IMR-90 (cell line): ENCODE data around the gene RNF225. TPM values are rescaled to one million over a fixed set of nuclear protein-coding genes. Genes with fewer than 3 reads are reported as not detected.

Experiments
- ATAC-seq: fragments of 200-7000 bp; cut with Tn5 transposase; 2 replicates; pipeline ENCODE4 v1.9.1; 2020; ENCODE audit warnings: low read depth, mild to moderate bottlenecking, moderate library complexity
- BruUV-seq: library from RNA; stranded (reverse); fragments of 400-500 nt; replicated peaks from 2 replicates; lab custom pipeline; 2021; lab: Mats Ljungman, UMichigan
- CTCF ChIA-PET: fragments of 300-600 bp; formaldehyde crosslinking; extraction: SDS; loops from one replicate; lab custom pipeline; 2021; ENCODE audit warnings: antibody characterized with exemption; lab: Yijun Ruan, JAX
- POLR2A ChIA-PET: fragments of 300-600 bp; sonication (Branson Sonifier 250); formaldehyde crosslinking; loops from one replicate; lab custom pipeline; 2022; ENCODE audit warnings: antibody characterized with exemption; ENCODE audit not compliant: unreplicated experiment; lab: Charles Lee
- DNase-seq: peaks from one replicate; pipeline ENCODE4 v3.0.0; 2013
- H2AFZ ChIP-seq: replicated peaks from 2 replicates; pipeline ENCODE3; 2013; ENCODE audit warnings: low read length, mild to moderate bottlenecking; ENCODE audit not compliant: poor library complexity
- H2AK5ac ChIP-seq: 2 replicates; pipeline ENCODE4 v1.6.1; 2013; ENCODE audit warnings: low read depth, low read length, inconsistent platforms
- H2AK9ac ChIP-seq: replicated peaks from 2 replicates; pipeline ENCODE3; 2013; ENCODE audit warnings: mild to moderate bottlenecking, low read depth, low read length, moderate library complexity; ENCODE audit not compliant: poor library complexity
- H2BK120ac ChIP-seq: 2 replicates; pipeline ENCODE4 v1.6.1; 2013; ENCODE audit warnings: low read depth, low read length, inconsistent platforms
- H2BK15ac ChIP-seq: 3 replicates; pipeline ENCODE4 v1.6.1; 2013; ENCODE audit warnings: low read depth, low read length, inconsistent platforms
- H2BK20ac ChIP-seq: 2 replicates; pipeline ENCODE4 v1.6.1; 2013; ENCODE audit warnings: low read depth, mild to moderate bottlenecking, inconsistent platforms, low read length, moderate library complexity
- H2BK5ac ChIP-seq: 2 replicates; pipeline ENCODE4 v1.6.1; 2013; ENCODE audit warnings: mild to moderate bottlenecking, low read depth, low read length, inconsistent platforms; ENCODE audit not compliant: poor library complexity, severe bottlenecking
- H3K14ac ChIP-seq: replicated peaks from 2 replicates; pipeline ENCODE4 v1.6.1; 2013; ENCODE audit warnings: low read depth, low read length, inconsistent platforms
- H3K18ac ChIP-seq: 2 replicates; pipeline ENCODE4 v1.6.1; 2013; ENCODE audit warnings: low read depth, low read length, control low read depth
- H3K23ac ChIP-seq: 2 replicates; pipeline ENCODE4 v1.6.1; 2013; ENCODE audit warnings: low read depth, low read length, inconsistent platforms
- H3K27ac ChIP-seq: 2 replicates; pipeline ENCODE4 v1.5.1; 2013; ENCODE audit warnings: mild to moderate bottlenecking, control low read depth, low read length; ENCODE audit not compliant: insufficient read depth
- H3K27me3 ChIP-seq: 2 replicates; pipeline ENCODE4 v1.6.1; 2013; ENCODE audit warnings: low read length; ENCODE audit not compliant: control insufficient read depth, insufficient read depth
- H3K36me3 ChIP-seq: 2 replicates; pipeline ENCODE4 v1.6.1; 2013; ENCODE audit warnings: low read length, mixed read lengths; ENCODE audit not compliant: control insufficient read depth, insufficient read depth
- H3K4ac ChIP-seq: 2 replicates; pipeline ENCODE4 v1.6.1; 2013; ENCODE audit warnings: low read depth, low read length, inconsistent platforms
- H3K4me1 ChIP-seq: 2 replicates; pipeline ENCODE4 v1.6.1; 2013; ENCODE audit warnings: low read length, mixed read lengths; ENCODE audit not compliant: control insufficient read depth, insufficient read depth
- H3K4me2 ChIP-seq: 2 replicates; pipeline ENCODE4 v1.6.1; 2013; ENCODE audit warnings: low read depth, mild to moderate bottlenecking, control low read depth, low read length, moderate library complexity
- H3K4me3 ChIP-seq: 2 replicates; pipeline ENCODE4 v1.5.1; 2013; ENCODE audit warnings: low read depth, mild to moderate bottlenecking, control low read depth, low read length, moderate library complexity; ENCODE audit not compliant: insufficient read depth
- H3K56ac ChIP-seq: 2 replicates; pipeline ENCODE4 v1.6.1; 2013; ENCODE audit warnings: low read length, inconsistent platforms; ENCODE audit not compliant: insufficient read depth; ENCODE audit errors: extremely low read depth
- H3K79me1 ChIP-seq, 2 experiments: 2 replicates each; pipeline ENCODE4 v1.6.1; 2013; ENCODE audit warnings: low read length in 2 of 2, inconsistent platforms in 1 of 2, low read depth in 1 of 2
- H3K9ac ChIP-seq: 2 replicates; pipeline ENCODE4 v1.6.1; 2013; ENCODE audit warnings: low read depth, low read length, control low read depth
- H3K9me1 ChIP-seq: 2 replicates; pipeline ENCODE4 v1.6.1; 2013; ENCODE audit warnings: low read length, inconsistent platforms; ENCODE audit not compliant: insufficient read depth
- H3K9me3 ChIP-seq: 2 replicates; pipeline ENCODE4 v1.6.1; 2013; ENCODE audit warnings: low read length; ENCODE audit not compliant: control insufficient read depth, insufficient read depth
- H4K20me1 ChIP-seq: 2 replicates; pipeline ENCODE4 v1.6.1; 2013; ENCODE audit warnings: low read length, inconsistent platforms; ENCODE audit not compliant: insufficient read depth
- H4K5ac ChIP-seq: 2 replicates; pipeline ENCODE4 v1.6.1; 2013; ENCODE audit warnings: mild to moderate bottlenecking, low read depth, low read length, control low read depth
- H4K8ac ChIP-seq, 2 experiments: 2 replicates each; pipeline ENCODE4 v1.6.1; 2013; ENCODE audit warnings: low read depth in 2 of 2, low read length in 2 of 2, control low read depth in 1 of 2, inconsistent platforms in 1 of 2
- H4K91ac ChIP-seq: 2 replicates; pipeline ENCODE4 v1.6.1; 2013; ENCODE audit warnings: low read depth, low read length, inconsistent platforms; ENCODE audit not compliant: insufficient read depth
- CEBPB ChIP-seq: IDR thresholded peaks from 2 replicates; pipeline ENCODE4 v1.6.1; 2012; ENCODE audit warnings: low read depth, low read length, improper control_type of control experiment
- FOS ChIP-seq: fragments of 150-350 bp; IDR thresholded peaks from 2 replicates; pipeline ENCODE4 v1.6.1; 2016; ENCODE audit warnings: low read depth, low read length
- MAFK ChIP-seq: IDR thresholded peaks from 2 replicates; pipeline ENCODE4 v1.6.1; 2012; ENCODE audit warnings: low read depth, low read length, improper control_type of control experiment
- NFE2L2 ChIP-seq: fragments of 150-350 bp; IDR thresholded peaks from 2 replicates; pipeline ENCODE4 v1.6.1; 2016; ENCODE audit warnings: low read depth, mild to moderate bottlenecking, low read length
- POLR2A ChIP-seq: IDR thresholded peaks from 2 replicates; pipeline ENCODE4 v1.6.1; 2012; ENCODE audit warnings: mild to moderate bottlenecking, low read depth, low read length
- RAD21 ChIP-seq: IDR thresholded peaks from 2 replicates; pipeline ENCODE4 v1.6.1; 2012; ENCODE audit warnings: low read length, improper control_type of control experiment
- SMC3 ChIP-seq: fragments of 150-350 bp; IDR thresholded peaks from 2 replicates; pipeline ENCODE4 v1.6.1; 2016; ENCODE audit warnings: low read depth, mild to moderate bottlenecking, antibody characterized with exemption, low read length, moderate library complexity
- WGBS, 2 experiments: methylation state at CpG; one replicate each; pipeline versions ENCODE4 v1.1.5 to v1.1.7; 2013; ENCODE audit warnings: missing lambda C conversion rate in 2 of 2; ENCODE audit not compliant: insufficient read length in 1 of 2; ENCODE audit errors: extremely low coverage in 2 of 2; 5-methylcytosine and 5-hydroxymethylcytosine counted together
- dilution Hi-C: fragments of 300-500 bp; cut with HindIII; formaldehyde crosslinking; loops from one replicate; pipeline ENCODE4 v1.14.3; 2018; ENCODE audit warnings: low sequenced_read_pairs; ENCODE audit not compliant: unreplicated experiment
- in situ Hi-C: fragments of 300-500 bp; cut with MboI; formaldehyde crosslinking; loops from 3 replicates; pipeline ENCODE4 v1.14.3; 2019; ENCODE audit warnings: low sequenced_read_pairs, inconsistent platforms, mixed read lengths
- intact Hi-C: fragments of 100-400 bp; cut with micrococcal nuclease; formaldehyde crosslinking; loops from 2 replicates; pipeline ENCODE4 v1.10.0; 2022
- polyA plus RNA-seq, 3 experiments: library from polyadenylated mRNA; depleted of rRNA; stranded (reverse); fragments of >200 nt; gene quantifications; 2 replicates each; pipeline ENCODE4 v1.2.3, GENCODE V29; 2012; ENCODE audit warnings: low replicate concordance in 1 of 3
- total RNA-seq: library from RNA; depleted of rRNA; stranded (reverse); fragments of >200 nt; gene quantifications from 2 replicates; pipeline ENCODE4 v1.2.3, GENCODE V29; 2012
- TF ChIP-seq, protein P1 (sequence below): fragments of 150-350 bp; IDR thresholded peaks from 2 replicates; pipeline ENCODE4 v1.6.1; 2016; ENCODE audit warnings: low read depth, mild to moderate bottlenecking, low read length, moderate library complexity, borderline replicate concordance

The RNF225 gene
- total and polyA plus RNA-seq, 2 of the 4 experiments (the other 2 are of a cell fraction): 0.10 TPM; not detected in 1

- H3K27me3 ChIP-seq: no peaks in the 10 kb centered on the region
- BruUV-seq: no TSS peak
- ATAC-seq: no peak
Measured at GRCh38 chr19:58393725-58394033, 1.8 kb upstream of the RNF225 start.

More at GRCh38 chr19:58393725-58394033, 1.8 kb upstream of the RNF225 start:
- TF ChIP-seq, protein P1, sequence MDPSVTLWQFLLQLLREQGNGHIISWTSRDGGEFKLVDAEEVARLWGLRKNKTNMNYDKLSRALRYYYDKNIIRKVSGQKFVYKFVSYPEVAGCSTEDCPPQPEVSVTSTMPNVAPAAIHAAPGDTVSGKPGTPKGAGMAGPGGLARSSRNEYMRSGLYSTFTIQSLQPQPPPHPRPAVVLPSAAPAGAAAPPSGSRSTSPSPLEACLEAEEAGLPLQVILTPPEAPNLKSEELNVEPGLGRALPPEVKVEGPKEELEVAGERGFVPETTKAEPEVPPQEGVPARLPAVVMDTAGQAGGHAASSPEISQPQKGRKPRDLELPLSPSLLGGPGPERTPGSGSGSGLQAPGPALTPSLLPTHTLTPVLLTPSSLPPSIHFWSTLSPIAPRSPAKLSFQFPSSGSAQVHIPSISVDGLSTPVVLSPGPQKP: no peak
- no peak for TF ChIP-seq CEBPB
- no peak for TF ChIP-seq NFE2L2
- no peak for TF ChIP-seq MAFK
- no peak for TF ChIP-seq RAD21
- no peak for TF ChIP-seq SMC3
- no peak for TF ChIP-seq POLR2A
- no peak for TF ChIP-seq FOS
- H2BK20ac ChIP-seq: no peak overlapping the region
- H3K14ac ChIP-seq: no peak overlapping the region
- no peak overlapping the region for H2BK120ac ChIP-seq
- H4K5ac ChIP-seq: no peak overlapping the region
- no peak for DNase-seq
- WGBS, 2 experiments: no CpG with 5 or more reads among the region's 4 CpGs
- H3K9ac ChIP-seq: no peak overlapping the region
- no peaks in the 10 kb centered on the region for H3K4me1 ChIP-seq
- no peak overlapping the region for H3K56ac ChIP-seq
- H2BK5ac ChIP-seq: no peak overlapping the region
- no peak overlapping the region for H3K4ac ChIP-seq
- H4K8ac ChIP-seq: no peak overlapping the region
- ChIA-PET POLR2A (no interaction called here), CTCF (no interaction called here)
- no peak overlapping the region for H2AK5ac ChIP-seq
- intact Hi-C loops (no loop called here), dilution Hi-C loops (no loop called here), in situ Hi-C loops (no loop called here)
- H2BK15ac ChIP-seq: no peak overlapping the region
- H3K18ac ChIP-seq: no peak overlapping the region
- peaks cover 48% of the 10 kb centered on the region for H4K20me1 ChIP-seq
- no peak overlapping the region for H2AK9ac ChIP-seq
- peaks cover 11 to 46% of the 10 kb centered on the region in 2 experiments for H3K79me1 ChIP-seq
- H2AFZ ChIP-seq: no peak overlapping the region
- H3K36me3 ChIP-seq: peaks cover 28% of the 10 kb centered on the region
- no peaks in the 10 kb centered on the region for H3K9me3 ChIP-seq
- no peak overlapping the region for H3K4me2 ChIP-seq
- no peaks in the 10 kb centered on the region for H3K9me1 ChIP-seq
- H3K27ac ChIP-seq: no peak overlapping the region
- no peak overlapping the region for H4K91ac ChIP-seq
- no peak overlapping the region for H3K4me3 ChIP-seq
- no peak overlapping the region for H3K23ac ChIP-seq
